Measurements from ENCODE around the gene NUDT8.
"Not testable (repeated sequence)": the region's sequence is repeated elsewhere in the genome, so short reads cannot be mapped to it uniquely, and the experiment has no call there.

NUDT8 gene

GRCh38 chr11:67611165-67611564 is 18.6 kb downstream of the NUDT8 start:
- DNase-seq: no peak

DNA sequence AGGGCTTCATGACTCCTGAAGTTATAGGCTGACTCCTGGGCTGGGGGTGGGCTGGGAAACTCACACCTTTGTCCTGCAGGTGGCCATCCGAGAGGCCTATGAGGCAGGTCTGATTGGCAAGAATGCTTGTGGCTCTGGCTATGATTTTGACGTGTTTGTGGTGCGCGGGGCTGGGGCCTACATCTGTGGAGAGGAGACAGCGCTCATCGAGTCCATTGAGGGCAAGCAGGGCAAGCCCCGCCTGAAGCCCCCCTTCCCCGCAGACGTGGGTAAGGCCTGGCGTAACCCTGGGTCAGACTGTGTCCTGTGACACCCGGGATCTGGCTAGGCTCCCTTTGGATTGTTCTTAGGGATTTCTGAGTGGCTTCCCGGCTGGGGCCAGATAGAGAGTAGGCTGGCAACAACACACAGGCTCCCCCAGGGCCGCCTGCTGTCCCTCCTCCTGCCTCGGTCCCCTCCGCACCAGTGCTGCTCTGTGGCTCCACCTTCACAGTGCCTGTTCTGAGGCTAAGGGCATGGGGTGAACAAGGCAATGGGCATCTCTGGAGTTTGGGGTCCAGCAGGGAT is 19.4 kb downstream of the NUDT8 start:
- DNase-seq: no peak

DNA sequence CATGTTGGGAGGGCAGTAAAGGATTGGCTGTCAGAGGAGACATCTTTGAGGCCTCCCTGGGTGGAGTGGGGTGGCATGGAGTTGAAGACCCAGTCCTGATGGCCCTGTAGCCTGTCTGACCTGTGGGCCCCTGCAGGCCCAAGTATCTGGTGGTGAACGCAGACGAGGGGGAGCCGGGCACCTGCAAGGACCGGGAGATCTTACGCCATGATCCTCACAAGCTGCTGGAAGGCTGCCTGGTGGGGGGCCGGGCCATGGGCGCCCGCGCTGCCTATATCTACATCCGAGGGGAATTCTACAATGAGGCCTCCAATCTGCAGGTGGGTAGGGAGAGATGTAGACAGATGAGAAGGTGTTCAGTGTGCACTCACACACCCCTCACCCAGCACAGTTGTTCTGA is 20.4 kb downstream of the NUDT8 start:
- no peak for DNase-seq

DNA sequence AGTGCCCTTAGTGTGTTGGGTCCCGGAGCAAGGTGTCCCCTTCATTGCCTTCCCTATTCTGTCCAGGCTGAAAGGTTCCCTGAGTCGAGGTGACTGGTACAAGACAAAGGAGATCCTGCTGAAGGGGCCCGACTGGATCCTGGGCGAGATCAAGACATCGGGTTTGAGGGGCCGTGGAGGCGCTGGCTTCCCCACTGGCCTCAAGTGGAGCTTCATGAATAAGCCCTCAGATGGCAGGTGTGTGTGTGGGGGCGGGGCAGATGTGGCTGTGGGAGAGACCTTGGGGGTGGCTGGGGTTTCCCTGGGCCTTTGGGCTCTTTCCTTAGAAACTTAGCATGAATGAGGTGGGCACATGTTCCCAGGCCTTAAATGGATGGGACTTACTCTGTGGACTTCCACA is 21.3 kb downstream of the NUDT8 start:
- DNase-seq: no peak

- DNase-seq: no peak
Measured at GRCh38 chr11:67607507-67607906, 22.2 kb downstream of the NUDT8 start.

- DNase-seq: peak; percentile 97
Measured at GRCh38 chr11:67606492-67607295, 23.0 kb downstream of the NUDT8 start, which contains the start of gene NDUFV1. TSS of gene NDUFV1 (plus strand) at chr11:67606936. CDS start at chr11:67607005, 69 bp downstream.

- no peak for DNase-seq
Measured at GRCh38 chr11:67606093-67606491, 23.6 kb downstream of the NUDT8 start.

GRCh38 chr11:67605231-67606011 is 24.3 kb downstream of the NUDT8 start:
- no peak for DNase-seq

GRCh38 chr11:67604815-67605214 is 24.9 kb downstream of the NUDT8 start:
- no peak for DNase-seq

- not testable (repeated sequence) for DNase-seq
Measured at GRCh38 chr11:67604119-67604518, 25.6 kb downstream of the NUDT8 start.

GRCh38 chr11:67601098-67601497 is 28.6 kb downstream of the NUDT8 start:
- DNase-seq: no peak

- no peak for DNase-seq
Measured at GRCh38 chr11:67600324-67601029, 29.3 kb downstream of the NUDT8 start.

DNA sequence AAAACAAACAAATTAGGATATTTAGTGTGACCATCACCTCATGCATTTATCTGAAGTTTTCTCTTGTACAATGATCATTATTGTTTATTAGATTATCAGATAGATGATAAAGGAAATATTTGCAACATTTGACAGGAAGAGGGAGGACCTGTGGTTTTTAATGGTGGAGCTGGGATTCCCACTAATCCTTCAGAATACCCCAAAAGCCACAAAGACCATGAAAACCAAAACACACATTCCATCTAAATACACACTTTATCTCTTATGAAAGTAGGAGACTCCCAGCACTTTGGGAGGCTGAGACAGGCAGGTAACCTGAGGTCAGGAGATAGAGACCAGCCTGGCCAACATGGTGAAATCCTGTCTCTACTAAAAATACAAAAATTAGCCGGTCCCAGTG is 30.6 kb downstream of the NUDT8 start:
- DNase-seq: no peak

DNA sequence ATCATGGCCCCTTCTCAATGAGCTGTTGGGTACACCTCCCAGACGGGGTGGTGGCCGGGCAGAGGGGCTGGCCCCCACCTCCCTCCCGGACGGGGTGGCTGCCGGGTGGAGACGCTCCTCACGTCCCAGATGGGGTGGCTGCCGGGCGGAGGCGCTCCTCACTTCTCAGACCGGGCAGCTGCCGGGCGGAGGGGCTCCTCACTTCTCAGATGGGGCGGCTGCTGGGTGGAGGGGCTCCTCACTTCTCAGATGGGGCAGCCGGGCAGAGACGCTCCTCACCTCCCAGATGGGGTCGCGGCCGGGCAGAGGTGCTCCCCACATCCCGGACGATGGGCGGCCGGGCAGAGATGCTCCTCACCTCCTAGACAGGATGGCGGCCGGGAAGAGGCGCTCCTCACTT is 31.8 kb downstream of the NUDT8 start:
- DNase-seq: not testable (repeated sequence)

- DNase-seq: not testable (repeated sequence)
Measured at GRCh38 chr11:67597458-67597857, 32.3 kb downstream of the NUDT8 start.

- DNase-seq: no peak
Measured at GRCh38 chr11:67596753-67597300, 32.9 kb downstream of the NUDT8 start.

DNA sequence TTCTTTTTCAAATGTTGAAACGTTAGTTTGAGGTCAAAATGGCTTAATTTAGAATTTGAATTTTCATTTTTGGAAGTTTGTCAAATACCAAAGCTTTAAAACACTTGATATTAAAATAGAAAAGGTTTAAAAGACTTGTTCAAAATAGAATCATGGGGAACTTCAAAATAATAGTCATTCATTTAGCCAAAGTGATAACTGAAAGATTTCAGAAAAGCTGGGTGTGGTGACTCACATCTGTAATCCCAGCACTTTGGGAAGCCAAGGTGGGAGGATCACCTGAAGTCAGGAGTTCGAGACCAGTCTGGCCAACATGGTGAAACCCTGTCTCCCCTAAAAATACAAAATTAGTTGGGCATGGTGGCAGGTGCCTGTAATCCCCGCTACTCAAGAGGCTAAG is 35.3 kb downstream of the NUDT8 start:
- no peak for DNase-seq

DNA sequence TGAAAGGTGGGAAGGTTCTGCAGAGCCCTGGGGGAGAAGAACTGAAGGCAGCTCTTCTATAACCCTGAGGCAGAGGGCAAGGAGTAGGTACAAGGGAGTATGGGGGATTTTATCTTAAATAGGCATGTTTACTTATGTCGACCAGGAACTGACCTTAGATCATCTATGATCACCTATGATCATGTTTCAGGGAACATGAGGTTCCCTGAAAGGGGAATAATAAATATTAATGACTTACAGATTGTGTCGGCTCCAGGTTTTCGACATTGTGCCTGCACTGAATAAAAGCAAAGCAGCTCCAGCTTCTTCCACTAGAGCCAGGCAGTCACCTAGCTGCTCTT is 36.2 kb downstream of the NUDT8 start:
- DNase-seq: no peak

- no peak for DNase-seq
Measured at GRCh38 chr11:67592880-67593564, 36.7 kb downstream of the NUDT8 start.

DNA sequence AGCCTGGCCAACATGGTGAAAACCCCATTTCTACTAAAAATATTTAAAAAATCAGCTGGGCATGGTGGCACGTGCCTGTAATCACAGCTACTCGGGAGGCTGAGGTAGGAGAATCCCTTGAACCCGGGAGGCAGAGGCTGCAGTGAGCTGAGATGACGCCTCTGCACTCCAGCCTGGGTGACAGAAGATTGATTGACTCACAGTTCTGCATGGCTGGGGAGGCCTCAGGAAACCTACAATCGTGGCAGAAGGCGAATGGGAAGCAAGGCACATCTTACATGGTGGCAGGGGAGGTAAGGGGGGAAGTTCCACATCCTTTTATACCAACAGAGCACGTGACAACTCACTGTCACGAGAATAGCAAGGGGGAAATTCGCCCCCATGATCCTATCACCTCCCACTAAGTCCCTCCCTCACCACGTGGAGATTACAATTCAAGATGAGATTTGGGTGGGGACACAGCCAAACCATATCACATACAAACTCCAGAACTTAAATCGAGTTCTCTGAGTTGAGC is 40.8 kb downstream of the NUDT8 start:
- DNase-seq: not testable (repeated sequence)

- DNase-seq: no peak
Measured at GRCh38 chr11:67588136-67588503, 41.6 kb downstream of the NUDT8 start.

All from femur (tissue), 1 donor.